Immature natural killer cell (primary cell): ENCODE data around the gene BTG1. TPM values are rescaled to one million over a fixed set of nuclear protein-coding genes. Genes with fewer than 3 reads are reported as not detected.

Experiments
- DNase-seq, 3 donors: peaks; one replicate each; pipeline ENCODE4 v3.0.0; 2022; ENCODE audit warnings: mixed read lengths in 1 of 3
- H3K27ac Mint-ChIP-seq, 6 donors: one replicate each; pipeline ENCODE4 v1.8.0; 2020; ENCODE audit warnings: mixed read lengths in 6 of 6, mild to moderate bottlenecking in 5 of 6, inconsistent platforms in 4 of 6, moderate library complexity in 3 of 6
- H3K27me3 Mint-ChIP-seq, 3 donors: one replicate each; pipeline ENCODE4 v1.8.0; 2020 to 2021; ENCODE audit warnings: low read depth in 3 of 3, mild to moderate bottlenecking in 3 of 3, mixed read lengths in 3 of 3, moderate library complexity in 3 of 3, inconsistent platforms in 1 of 3
- H3K36me3 Mint-ChIP-seq, 3 donors: one replicate each; pipeline ENCODE4 v1.8.0; 2020; ENCODE audit warnings: mixed read lengths in 3 of 3, inconsistent platforms in 2 of 3, mild to moderate bottlenecking in 2 of 3
- H3K4me1 Mint-ChIP-seq, 2 donors: one replicate each; pipeline ENCODE4 v1.8.0; 2020; ENCODE audit warnings: inconsistent platforms in 2 of 2, mild to moderate bottlenecking in 2 of 2, mixed read lengths in 2 of 2, moderate library complexity in 1 of 2
- H3K4me3 Mint-ChIP-seq, 5 donors: one replicate each; pipeline ENCODE4 v1.8.0; 2020; ENCODE audit warnings: mild to moderate bottlenecking in 5 of 5, mixed read lengths in 5 of 5, inconsistent platforms in 3 of 5, moderate library complexity in 3 of 5
- H3K9me3 Mint-ChIP-seq, 6 donors: one replicate each; pipeline ENCODE4 v1.8.0; 2020; ENCODE audit warnings: mild to moderate bottlenecking in 6 of 6, mixed read lengths in 6 of 6, inconsistent platforms in 4 of 6, moderate library complexity in 3 of 6
- polyA plus RNA-seq, 3 donors: library from polyadenylated mRNA; unstranded; fragments of 300-500 nt; fragmentation: Illumina TruSeq; gene quantifications; one replicate each; pipeline ENCODE4 v1.2.3, GENCODE V29; 2021

BTG1 gene, protein sequence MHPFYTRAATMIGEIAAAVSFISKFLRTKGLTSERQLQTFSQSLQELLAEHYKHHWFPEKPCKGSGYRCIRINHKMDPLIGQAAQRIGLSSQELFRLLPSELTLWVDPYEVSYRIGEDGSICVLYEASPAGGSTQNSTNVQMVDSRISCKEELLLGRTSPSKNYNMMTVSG
- 100 to 1,000 TPM; 156 to 489 (median 487) TPM for polyA plus RNA-seq

DNA sequence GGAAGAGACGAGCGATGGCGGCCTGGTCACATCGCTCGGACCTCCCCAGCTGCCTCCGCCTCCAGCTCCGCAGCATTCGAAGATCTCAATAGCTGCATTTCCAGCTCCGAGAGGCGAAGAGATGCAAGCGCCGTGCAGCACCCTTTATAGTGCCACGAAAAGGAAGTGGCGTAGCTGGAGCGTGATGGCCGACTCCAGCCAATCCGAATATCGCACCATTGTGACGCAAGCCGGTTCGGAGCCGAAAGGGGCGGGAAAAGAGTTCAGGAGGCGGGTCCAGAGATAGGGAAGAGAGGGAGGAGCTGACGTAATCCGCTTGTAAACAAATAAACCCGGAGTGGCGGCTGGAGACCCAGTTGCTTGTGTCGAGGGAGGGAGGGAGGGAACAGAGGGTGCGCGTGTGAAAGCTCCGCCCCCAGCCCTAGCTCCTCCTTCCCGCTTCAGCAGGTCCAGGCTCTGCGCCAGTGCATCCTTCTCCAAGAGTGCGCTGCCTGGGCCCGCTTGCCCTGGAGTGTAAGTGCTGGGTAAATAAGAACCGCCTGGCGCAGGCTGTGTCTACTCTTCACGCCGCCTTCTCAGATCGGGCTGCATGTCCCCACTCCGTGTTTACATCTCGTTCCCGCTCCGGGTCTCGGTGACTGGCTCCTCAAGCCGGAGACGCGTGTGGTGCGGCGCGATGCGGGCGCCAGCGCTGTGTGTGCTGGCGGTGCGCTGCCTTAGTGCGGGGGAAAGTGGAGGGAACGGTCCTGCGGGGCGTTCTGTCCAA, at the start of gene BTG1:
TSS of gene BTG1 (minus strand) at position 116 of the 766 bp plus-strand sequence. CDS start 311 bp downstream, outside the sequence.
- Mint-ChIP-seq H3K9me3 (peaks cover 0 to 6% (median 0%) of the 10 kb centered on the region in 6 donors), H3K27me3 (peaks cover 23 to 36% (median 34%) of the 10 kb centered on the region in 3 donors), H3K27ac (peak within 1 kb of the TSS; percentile 96 to 100 (median 99)), H3K4me1 (peaks cover 27 to 46% of the 10 kb centered on the region in 2 donors), H3K36me3 (peaks cover 39 to 49% (median 41%) of the 10 kb centered on the region in 3 donors), H3K4me3 (peak within 1 kb of the TSS; percentile 92 to 100 (median 100))
- DNase-seq = peak; percentile 100

DNA sequence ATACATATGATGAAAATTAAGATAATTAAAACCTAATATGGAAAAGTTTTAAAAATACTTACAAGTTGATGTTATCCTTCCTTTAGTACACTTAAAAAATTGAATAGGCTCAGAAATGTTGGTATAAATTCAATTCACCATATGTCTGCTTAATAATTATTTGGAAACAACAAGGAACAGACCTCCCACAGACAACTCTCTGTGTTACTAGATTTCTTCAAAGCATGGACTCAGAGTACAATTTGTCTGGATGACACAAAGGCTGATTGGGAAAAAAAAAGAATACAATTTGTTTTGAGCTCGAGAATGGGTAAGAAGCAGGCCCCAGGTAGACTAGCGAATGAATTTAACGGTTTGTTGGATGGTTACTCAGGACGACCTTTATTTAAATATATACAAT, 48.9 kb upstream of the BTG1 start:
- peaks cover 0 to 3% (median 0%) of the 10 kb centered on the region in 3 donors for H3K27me3 Mint-ChIP-seq
- DNase-seq = no peak
- H3K27ac Mint-ChIP-seq = no peak overlapping the region
- H3K9me3 Mint-ChIP-seq = peaks cover 0 to 7% (median 0%) of the 10 kb centered on the region in 6 donors
- no peaks in the 10 kb centered on the region for H3K36me3 Mint-ChIP-seq
- H3K4me1 Mint-ChIP-seq = peaks cover 0 to 7% of the 10 kb centered on the region in 2 donors
- no peak overlapping the region for H3K4me3 Mint-ChIP-seq

DNA sequence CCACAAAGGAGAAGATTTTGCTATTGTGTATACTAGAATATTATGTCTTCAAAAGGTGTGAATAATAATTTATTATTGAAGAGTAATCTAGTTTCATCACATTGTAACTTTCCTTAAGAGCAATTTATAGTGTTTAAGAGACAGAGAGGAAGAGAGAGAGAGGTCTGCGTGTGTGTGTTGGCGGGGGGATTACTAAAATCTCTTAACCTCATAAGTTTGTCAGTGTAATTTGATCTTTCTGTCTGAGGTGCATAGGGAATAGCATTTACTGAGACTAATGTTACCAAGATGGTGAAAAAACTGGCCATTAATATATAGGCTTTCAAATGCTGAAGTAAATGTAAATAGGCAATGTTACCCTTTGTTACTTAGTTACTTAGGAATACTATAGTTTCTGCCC, 48.2 kb upstream of the BTG1 start:
- peaks cover 0 to 1% (median 0%) of the 10 kb centered on the region in 3 donors for H3K27me3 Mint-ChIP-seq
- H3K4me1 Mint-ChIP-seq = peaks cover 0 to 7% of the 10 kb centered on the region in 2 donors
- peaks cover 0 to 7% (median 0%) of the 10 kb centered on the region in 6 donors for H3K9me3 Mint-ChIP-seq
- DNase-seq = no peak
- H3K27ac Mint-ChIP-seq = no peak overlapping the region
- no peaks in the 10 kb centered on the region for H3K36me3 Mint-ChIP-seq
- H3K4me3 Mint-ChIP-seq = no peak overlapping the region

DNA sequence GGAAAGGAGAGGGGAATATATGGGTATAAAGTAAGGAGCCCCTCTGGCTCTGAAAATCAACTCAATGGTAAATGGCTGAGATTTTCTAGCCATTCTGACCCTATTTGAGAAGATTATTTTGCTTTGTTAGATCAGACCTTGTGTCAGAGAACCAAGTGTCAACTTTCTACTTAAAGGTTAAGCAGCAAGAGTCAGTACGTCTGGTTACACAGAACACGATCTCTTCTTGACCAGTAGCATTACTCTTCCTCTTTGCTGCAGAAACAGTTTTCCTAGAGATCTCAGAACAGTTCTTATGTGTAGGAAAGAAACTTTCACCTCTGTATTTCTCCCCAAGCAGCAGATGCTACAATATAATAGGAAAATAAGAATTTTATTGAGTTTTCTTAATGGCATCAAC, 47.4 kb upstream of the BTG1 start:
- no peak for DNase-seq
- peaks cover 0 to 7% of the 10 kb centered on the region in 2 donors for H3K4me1 Mint-ChIP-seq
- peak overlapping the region in 1 of 6 donors; percentile 45 for H3K27ac Mint-ChIP-seq
- H3K36me3 Mint-ChIP-seq = no peaks in the 10 kb centered on the region
- peaks cover 0 to 7% (median 0%) of the 10 kb centered on the region in 6 donors for H3K9me3 Mint-ChIP-seq
- peaks cover 0 to 1% (median 0%) of the 10 kb centered on the region in 3 donors for H3K27me3 Mint-ChIP-seq
- no peak overlapping the region for H3K4me3 Mint-ChIP-seq

DNA sequence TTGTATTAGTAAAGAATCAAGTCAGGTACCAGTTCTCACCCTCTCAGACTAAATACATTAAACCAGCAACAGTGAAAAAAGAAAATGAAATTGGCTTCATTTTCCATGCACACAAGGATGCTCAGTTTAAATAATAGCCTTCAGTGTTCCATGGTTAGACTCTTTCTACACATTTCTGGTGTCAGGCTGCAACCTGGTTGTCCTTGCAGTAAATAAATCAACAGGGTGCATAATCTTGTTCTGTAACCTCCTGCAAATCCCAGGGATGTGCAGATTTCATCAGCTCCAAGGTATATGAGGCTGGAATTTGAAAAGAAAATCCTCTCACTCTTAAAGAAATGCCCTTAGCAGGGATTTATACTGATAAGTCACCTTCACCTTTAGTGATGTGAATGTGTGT, 46.7 kb upstream of the BTG1 start:
- Mint-ChIP-seq H3K4me1 (peaks cover 0 to 9% of the 10 kb centered on the region in 2 donors), H3K36me3 (no peaks in the 10 kb centered on the region), H3K27ac (no peak overlapping the region), H3K9me3 (peaks cover 0 to 7% (median 0%) of the 10 kb centered on the region in 6 donors), H3K4me3 (no peak overlapping the region), H3K27me3 (peaks cover 0 to 1% (median 0%) of the 10 kb centered on the region in 3 donors)
- no peak for DNase-seq

DNA sequence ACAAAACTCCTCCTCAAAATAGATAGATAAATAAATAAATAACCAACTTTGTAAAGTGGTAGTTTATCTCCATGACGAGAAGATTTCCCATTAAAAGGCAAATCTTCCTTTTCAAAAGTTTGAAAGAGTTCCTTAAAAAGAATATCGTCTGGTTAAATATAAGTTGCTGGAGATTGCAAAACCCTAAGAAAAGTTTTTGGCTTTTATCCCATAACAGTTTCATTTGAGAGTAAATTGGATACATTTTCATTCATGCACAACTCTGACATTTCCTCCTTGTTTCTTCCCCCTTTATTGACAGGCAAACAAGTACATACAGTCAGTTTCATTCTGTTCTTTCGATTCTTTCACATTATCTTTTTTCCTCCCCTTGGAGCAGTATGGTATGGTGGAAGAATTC, 45.4 kb upstream of the BTG1 start:
- H3K4me1 Mint-ChIP-seq = peaks cover 9 to 22% of the 10 kb centered on the region in 2 donors
- H3K27ac Mint-ChIP-seq = no peak overlapping the region
- no peak overlapping the region for H3K4me3 Mint-ChIP-seq
- H3K27me3 Mint-ChIP-seq = peaks cover 0 to 3% (median 0%) of the 10 kb centered on the region in 3 donors
- no peaks in the 10 kb centered on the region for H3K36me3 Mint-ChIP-seq
- H3K9me3 Mint-ChIP-seq = peaks cover 0 to under 1% (median 0%) of the 10 kb centered on the region in 6 donors
- DNase-seq = no peak

DNA sequence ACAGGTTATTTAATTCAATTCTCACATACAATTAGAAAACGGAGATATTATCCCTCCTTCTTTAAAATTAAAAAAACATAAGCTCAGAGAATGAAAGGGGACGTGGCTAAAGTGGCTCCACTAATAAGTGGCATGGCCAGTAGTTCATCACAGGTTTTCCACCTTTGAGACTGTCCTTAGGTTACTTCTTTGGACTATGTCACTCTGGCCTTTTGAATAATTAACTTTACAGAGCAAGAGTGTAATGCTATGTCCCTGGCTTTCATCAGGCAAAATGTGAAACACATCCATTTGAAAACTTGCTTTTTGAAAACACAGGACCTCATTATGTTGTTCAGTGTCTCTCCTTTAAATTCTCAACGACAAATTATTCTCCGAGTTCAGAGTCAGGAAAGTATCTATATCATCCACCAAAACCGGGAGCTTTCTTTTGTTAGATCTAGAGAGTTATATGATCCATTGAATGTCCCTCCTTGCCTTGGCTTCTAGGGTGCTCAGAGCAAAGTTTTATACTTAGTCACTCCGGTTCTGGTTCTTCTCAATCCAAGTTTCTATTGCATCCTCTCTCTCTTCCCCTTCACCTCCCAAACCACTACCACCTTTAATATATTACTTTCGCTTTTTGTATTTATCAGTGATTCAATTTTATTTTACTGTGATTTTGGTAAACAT, 43.0 kb upstream of the BTG1 start:
- Mint-ChIP-seq H3K4me1 (peaks cover 31 to 46% of the 10 kb centered on the region in 2 donors), H3K4me3 (no peak overlapping the region), H3K27me3 (peaks cover 0 to 3% (median 3%) of the 10 kb centered on the region in 3 donors), H3K36me3 (no peaks in the 10 kb centered on the region), H3K27ac (peak overlapping the region in 1 of 6 donors; percentile 8), H3K9me3 (no peaks in the 10 kb centered on the region)
- DNase-seq = no peak

DNA sequence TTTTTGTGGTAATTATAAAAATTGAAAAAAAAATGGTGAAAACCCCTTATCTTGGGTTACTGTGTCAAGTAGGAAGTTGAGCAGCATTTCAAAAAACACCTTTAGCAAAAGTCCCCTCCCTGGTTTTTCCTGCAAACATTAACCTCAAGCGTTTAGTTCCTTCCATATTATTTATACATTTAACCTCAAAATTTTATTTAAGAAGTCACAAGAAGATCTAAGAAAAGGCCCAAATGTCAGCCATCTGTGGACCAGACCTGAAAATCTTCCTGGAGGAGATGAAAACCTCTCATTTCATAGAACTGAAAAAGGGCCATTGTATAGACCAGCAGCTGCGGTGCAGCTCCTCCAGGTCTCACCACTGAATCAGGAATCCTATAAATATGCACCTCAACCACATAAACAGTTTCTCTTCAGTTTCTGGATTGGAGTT, 40.4 kb upstream of the BTG1 start:
- Mint-ChIP-seq H3K4me1 (peaks cover 43 to 56% of the 10 kb centered on the region in 2 donors), H3K27ac (peak overlapping the region; percentile 42 to 93 (median 80)), H3K4me3 (peak overlapping the region; percentile 50 to 76 (median 69)), H3K36me3 (peaks cover 0 to 7% (median 0%) of the 10 kb centered on the region in 3 donors), H3K27me3 (peaks cover 0 to 3% (median 3%) of the 10 kb centered on the region in 3 donors), H3K9me3 (no peaks in the 10 kb centered on the region)
- DNase-seq = peak; percentile 23 to 45 (median 38)

DNA sequence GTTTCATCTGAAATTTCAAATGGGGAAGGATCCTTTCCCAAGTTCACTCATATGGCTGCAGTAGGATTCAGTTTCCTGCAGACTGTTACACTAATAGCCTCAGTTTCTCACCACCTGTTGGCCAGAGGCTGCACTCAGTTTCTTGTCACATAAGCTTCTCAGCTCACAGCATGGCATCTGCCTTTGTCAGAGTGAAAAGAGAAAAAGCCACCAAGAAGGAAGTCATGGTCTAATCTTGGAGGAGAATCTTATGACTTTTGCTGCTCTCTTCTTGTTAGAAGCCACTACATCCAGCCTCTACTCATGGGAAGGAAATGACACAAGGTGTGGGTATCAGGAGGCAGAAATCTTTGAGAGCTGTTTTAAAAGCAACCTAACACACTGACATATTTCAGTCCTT, 39.4 kb upstream of the BTG1 start:
- H3K27me3 Mint-ChIP-seq = peaks cover 0 to 3% (median 3%) of the 10 kb centered on the region in 3 donors
- H3K27ac Mint-ChIP-seq = peak overlapping the region; percentile 54 to 93 (median 78)
- no peaks in the 10 kb centered on the region for H3K9me3 Mint-ChIP-seq
- H3K36me3 Mint-ChIP-seq = peaks cover 0 to 7% (median 0%) of the 10 kb centered on the region in 3 donors
- peak overlapping the region; percentile 22 to 72 (median 57) for H3K4me3 Mint-ChIP-seq
- DNase-seq = peak; percentile 43 to 53 (median 47)
- peaks cover 45 to 56% of the 10 kb centered on the region in 2 donors for H3K4me1 Mint-ChIP-seq

DNA sequence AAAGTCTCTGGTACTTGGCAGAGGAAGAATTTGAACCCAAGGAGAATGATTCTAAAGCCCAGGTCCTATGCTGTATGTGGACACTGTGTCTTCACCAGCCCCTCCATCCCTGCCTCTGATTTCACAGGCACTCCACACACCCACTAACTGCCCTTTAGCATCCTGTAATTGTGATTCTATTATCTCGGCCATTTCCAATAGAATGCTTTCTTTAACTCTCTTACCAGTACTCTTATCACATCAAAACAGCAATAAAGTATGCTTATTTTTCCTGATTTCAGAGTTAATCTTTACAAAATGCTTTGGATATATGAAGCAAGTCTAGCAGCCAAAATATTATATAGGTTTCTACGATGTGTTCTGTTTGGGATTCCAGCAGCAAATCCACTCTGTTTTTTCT, 37.9 kb upstream of the BTG1 start:
- no peak for DNase-seq
- Mint-ChIP-seq H3K9me3 (no peaks in the 10 kb centered on the region), H3K36me3 (peaks cover 0 to 7% (median 0%) of the 10 kb centered on the region in 3 donors), H3K4me3 (peak overlapping the region in 1 of 5 donors; percentile 1), H3K27me3 (peaks cover 0 to 3% (median 2%) of the 10 kb centered on the region in 3 donors), H3K4me1 (peaks cover 51 to 63% of the 10 kb centered on the region in 2 donors), H3K27ac (peak overlapping the region in 4 of 6 donors; percentile 7 to 93 (median 39))

DNA sequence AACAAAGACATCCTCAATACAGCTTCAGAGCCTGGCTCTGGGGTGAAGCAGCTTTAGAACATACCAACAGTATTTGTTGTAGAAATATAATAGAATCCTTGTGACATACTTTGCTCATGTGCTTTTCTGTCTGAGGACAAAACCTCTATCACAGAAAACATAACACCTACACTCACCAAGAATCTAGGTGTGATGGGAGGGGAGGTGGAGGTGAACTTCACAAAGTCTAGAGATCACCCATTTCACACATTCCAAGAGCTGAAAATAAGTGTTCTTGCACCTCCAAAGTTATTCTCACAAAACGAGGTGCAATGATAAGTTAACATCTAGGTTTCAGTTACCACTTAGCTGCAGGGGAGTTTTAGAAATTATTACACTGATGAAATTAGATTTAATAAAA, 32.7 kb upstream of the BTG1 start:
- Mint-ChIP-seq H3K4me3 (peak overlapping the region; percentile 15 to 65 (median 45)), H3K27ac (peak overlapping the region; percentile 78 to 93 (median 89)), H3K27me3 (no peaks in the 10 kb centered on the region), H3K9me3 (no peaks in the 10 kb centered on the region), H3K36me3 (peaks cover 0 to 7% (median 0%) of the 10 kb centered on the region in 3 donors), H3K4me1 (peaks cover 28 to 39% of the 10 kb centered on the region in 2 donors)
- DNase-seq = peak; percentile 43 to 55 (median 49)

DNA sequence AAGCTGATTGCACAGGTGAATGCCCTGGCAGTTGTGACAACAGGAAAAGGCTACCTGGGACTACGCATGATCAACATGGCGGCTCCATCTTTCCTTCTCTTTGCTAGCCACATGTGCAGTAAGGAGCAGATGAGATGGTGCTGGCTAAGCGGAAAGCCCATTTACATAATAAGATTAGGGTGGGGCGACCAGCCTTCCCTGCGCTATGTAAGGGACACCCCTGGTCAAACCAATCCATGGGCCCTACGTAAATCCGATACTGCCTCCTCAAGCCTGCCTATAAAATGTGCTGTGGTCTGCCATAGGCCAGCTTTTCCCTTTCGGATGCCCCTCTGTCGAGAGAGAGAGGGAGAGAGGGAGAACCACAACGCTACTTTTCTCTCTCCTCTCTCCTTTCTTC, 31.0 kb upstream of the BTG1 start:
- Mint-ChIP-seq H3K27me3 (peaks cover 0 to 1% (median 0%) of the 10 kb centered on the region in 3 donors), H3K36me3 (no peaks in the 10 kb centered on the region), H3K4me1 (peaks cover 32 to 39% of the 10 kb centered on the region in 2 donors), H3K4me3 (no peak overlapping the region), H3K9me3 (no peaks in the 10 kb centered on the region), H3K27ac (peak overlapping the region in 3 of 6 donors; percentile 12 to 68 (median 67))
- DNase-seq = no peak

DNA sequence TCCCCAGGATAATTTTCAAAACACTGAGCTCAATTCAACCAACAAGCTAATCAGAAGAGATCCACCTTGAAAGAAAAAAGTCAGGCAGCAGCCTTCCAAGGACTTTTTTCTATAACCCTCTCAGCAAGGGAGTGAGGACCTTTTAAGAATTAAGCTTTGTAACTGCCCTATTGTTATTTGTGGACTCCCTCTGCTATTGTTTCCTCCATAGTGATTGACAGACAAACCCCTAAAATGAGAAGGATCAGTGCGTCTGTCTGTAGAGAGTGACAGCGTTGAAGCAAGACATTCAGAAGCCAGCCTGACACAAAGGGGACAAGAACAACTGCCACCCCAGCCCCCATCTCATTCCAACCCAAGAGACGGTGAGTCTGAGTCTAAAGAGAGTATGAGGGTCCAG, 30.3 kb upstream of the BTG1 start:
- H3K4me3 Mint-ChIP-seq = no peak overlapping the region

More for the DNA sequence above, 30.3 kb upstream of the BTG1 start:
- Mint-ChIP-seq H3K27me3 (peaks cover 0 to 1% (median 0%) of the 10 kb centered on the region in 3 donors), H3K9me3 (no peaks in the 10 kb centered on the region), H3K27ac (peak overlapping the region in 2 of 6 donors; percentile 55 to 63), H3K4me1 (peaks cover 33 to 39% of the 10 kb centered on the region in 2 donors), H3K36me3 (no peaks in the 10 kb centered on the region)
- DNase-seq = no peak
